Activated naive CD8-positive, alpha-beta T cell treated with anti-CD3 and anti-CD28 coated beads, Interleukin-2, amount 50 U/mL, for 16 hours (primary cell): Measurements from ENCODE around the gene BCL6.

Source experiments
- DNase-seq: peaks from one replicate; pipeline ENCODE4 v3.0.0-alpha.2; 2020; ENCODE audit warnings: low read depth, low spot score

BCL6 gene

GRCh38 chr3:187673012-187673411 lies 72.3 kb downstream of the BCL6 start:
- no peak for DNase-seq
